Measurements from ENCODE around the gene RARRES1.

The RARRES1 gene

GRCh38 chr3:158731938-158732855 lies at the start of gene RARRES1:
Gene RARRES1 (minus strand): TSS chr3:158732457. CDS start chr3:158732415, 42 bp downstream.
- no peak for DNase-seq (ENCODE audit: low spot score)

GRCh38 chr3:158781849-158782248 lies 49.6 kb upstream of the RARRES1 start:
- DNase-seq (ENCODE audit: low spot score), result no peak

- DNase-seq (ENCODE audit: low spot score), result no peak
These were observed 48.9 kb upstream of the RARRES1 start for GRCh38 chr3:158781191-158781590.

DNA sequence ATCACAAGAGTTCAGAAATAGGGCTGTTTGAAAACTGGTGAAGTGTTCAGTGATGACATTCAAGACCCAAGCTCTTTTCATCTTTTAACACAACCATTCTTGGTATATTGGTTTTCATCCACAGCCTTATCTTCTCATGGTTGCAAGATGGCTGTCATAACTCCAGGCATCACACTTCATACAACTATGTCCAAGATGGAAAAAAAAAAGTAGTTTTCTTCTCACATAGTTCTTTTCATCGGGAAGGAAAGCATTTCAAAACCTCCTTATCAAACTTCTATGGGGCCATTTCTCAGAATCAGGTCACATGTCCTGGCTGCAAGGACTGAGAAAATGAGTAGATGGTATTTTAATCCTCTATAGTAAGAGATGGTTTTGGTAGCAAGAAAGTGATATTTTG lies 48.5 kb upstream of the RARRES1 start:
- DNase-seq (ENCODE audit: low spot score), result no peak

DNA sequence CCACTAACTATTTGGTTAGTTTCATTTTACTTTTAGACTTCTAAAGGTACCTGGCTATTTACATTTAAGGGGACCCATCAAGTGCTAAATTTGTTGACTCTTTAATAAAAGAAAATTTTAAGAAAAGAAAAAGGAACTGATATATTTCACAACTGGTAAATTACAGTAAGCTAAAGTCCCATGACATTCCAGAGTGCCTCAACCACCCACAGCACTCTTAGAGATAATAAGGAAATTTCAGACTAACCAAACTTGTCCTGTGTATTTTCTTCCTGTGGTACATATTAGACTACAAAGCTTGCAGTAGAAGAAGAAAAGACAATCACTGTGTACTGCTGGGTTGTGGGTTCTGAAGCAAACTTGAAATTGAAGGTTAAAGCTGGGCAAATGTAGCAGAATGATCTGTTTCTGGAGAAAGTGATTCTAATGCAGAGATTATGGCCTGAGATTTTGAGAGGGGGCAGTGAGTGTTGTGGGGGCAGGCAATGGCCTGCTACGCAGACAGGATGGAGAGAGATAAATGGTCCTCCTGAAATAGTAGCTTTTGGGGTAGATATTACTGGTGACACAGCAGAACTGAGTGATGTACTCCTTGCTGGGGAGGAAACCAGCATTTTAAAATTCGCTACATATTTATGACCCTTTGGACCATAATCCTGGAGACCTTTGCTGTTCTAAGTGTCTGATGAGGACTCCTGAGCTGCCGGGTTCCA lies 45.1 kb upstream of the RARRES1 start:
- DNase-seq (ENCODE audit: low spot score), result no peak

DNA sequence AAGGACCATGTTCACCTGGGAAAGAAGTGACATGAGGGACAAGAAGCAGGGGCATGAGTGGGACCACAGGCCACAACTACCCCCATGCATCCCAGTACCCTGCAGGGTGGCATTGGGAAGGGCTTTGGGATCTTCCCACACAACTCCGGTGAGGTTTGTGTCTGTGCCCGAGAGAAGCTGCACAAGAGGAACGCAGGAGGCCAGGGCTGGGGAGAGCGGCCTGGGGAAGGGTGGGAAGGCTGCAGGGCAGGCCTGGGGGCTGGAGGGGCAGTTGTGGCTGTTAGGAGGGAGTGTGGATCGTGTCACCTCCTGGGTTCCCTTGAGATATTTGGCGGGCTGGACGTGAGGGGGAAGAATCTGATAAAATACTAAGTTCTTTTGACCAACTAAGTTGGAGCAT lies 44.3 kb upstream of the RARRES1 start:
- DNase-seq (ENCODE audit: low spot score), result no peak

GRCh38 chr3:158775426-158776410 lies 43.5 kb upstream of the RARRES1 start:
- DNase-seq (ENCODE audit: low spot score), result no peak

- no peak for DNase-seq (ENCODE audit: low spot score)
These were observed 42.7 kb upstream of the RARRES1 start for GRCh38 chr3:158774965-158775364.

DNA sequence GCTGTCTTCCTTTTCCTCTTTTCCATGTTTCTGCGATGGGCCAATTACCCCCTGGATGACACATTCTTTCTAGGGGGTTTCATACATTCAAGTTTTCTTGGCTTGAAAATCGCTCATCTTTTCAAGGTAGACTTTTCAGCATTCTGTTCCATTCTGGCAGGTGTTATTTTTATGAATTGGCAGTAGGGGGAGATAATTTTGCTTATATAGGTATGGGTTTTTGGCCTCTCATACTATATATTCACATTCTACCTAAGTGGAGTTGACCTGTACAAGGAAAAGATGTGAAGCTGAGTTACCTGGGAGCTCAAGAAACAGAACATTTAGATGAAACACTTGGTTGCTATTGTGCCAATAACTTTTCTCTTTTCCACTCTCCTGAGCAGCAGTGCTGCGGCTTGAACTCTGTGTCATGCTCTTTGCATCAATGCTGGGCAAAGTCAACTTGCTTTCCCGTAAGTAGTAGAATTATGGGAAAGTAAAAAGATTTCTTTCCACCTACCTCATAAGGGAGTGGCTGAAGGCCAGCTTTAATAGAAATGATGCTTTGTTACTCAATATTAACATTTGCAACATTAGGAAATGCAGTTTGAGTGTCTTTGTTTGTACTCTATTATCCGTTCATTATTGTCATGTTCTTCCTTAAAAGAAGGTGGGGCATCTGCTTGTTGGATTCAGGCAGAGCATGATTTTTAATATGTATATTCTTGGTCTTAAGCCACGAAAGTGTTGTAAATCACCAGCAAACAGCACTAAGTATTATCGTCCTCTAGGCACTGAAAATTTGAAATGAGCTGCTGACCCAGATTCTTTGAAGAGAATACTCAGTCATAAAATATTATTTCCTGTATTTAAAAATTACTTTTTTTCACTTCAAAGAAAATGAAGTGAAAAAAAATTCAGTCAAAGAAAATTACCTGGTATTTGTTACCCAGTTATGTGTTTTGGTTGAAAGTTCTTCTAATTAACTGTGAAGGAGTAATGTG lies 41.9 kb upstream of the RARRES1 start:
- DNase-seq (ENCODE audit: low spot score), result no peak

- no peak for DNase-seq (ENCODE audit: low spot score)
These were observed 40.9 kb upstream of the RARRES1 start for GRCh38 chr3:158773166-158773565.

DNA sequence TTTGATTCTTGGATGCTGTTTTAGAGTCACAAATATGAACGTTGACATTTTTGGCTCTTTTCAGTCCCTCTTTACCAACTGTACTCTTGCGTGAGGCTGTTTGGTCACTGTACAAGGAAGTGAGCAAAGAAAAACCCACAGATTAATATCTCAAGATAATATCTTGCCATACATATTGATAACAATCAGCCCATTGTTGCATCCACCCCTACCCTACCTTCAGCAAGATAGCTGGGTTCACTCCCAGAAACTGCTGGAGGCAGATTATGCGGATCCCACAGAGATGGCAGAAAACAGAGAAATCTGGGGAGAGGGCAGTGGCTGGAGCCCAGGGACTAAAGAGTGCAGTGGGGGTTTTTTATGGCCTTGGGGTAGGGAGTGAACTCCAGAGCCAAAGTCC lies 39.7 kb upstream of the RARRES1 start:
- no peak for DNase-seq (ENCODE audit: low spot score)

- DNase-seq (ENCODE audit: low spot score), result no peak
These were observed 39.3 kb upstream of the RARRES1 start for GRCh38 chr3:158771577-158771976.

- DNase-seq (ENCODE audit: low spot score), result no peak
These were observed 38.6 kb upstream of the RARRES1 start for GRCh38 chr3:158770741-158771350.

DNA sequence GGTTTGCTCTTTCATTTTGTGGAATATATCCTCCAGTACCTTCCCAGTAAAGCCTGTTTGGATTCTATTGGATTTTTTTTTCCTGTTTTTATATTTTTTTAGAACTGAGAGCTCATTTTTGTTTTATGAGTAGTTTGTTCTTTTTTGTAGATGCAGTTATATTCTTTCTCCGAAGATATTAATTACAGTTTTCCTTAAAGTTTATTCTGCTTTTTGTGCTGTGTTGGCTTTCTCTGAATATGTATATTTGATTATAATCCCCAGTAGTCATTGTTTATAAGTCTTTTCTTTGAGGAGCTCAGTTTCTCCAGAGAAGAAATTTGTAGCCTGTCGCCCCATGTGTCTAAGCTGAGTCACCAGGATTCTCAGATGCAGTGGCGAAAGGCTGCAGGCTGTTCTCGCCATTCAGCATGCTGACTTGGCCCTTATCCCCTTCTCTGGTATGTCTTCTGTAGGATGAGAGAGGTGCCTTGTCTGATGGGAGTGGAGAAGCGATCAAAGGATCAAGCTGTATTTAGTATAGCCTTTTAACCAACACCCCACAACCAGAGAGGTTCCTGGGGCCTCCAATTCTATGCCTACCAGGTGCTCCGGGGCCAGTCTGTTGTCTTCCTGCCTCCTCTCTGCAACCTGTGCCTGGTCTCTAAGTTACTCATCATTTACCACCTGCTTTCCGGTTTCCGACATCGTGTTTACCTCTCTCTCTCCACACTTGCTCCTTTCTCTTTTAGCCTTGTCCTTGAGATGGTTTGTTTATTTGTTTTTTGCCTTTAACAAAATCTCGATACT lies 37.9 kb upstream of the RARRES1 start:
- DNase-seq (ENCODE audit: low spot score), result no peak

- no peak for DNase-seq (ENCODE audit: low spot score)
These were observed 37.3 kb upstream of the RARRES1 start for GRCh38 chr3:158769549-158769948.

DNA sequence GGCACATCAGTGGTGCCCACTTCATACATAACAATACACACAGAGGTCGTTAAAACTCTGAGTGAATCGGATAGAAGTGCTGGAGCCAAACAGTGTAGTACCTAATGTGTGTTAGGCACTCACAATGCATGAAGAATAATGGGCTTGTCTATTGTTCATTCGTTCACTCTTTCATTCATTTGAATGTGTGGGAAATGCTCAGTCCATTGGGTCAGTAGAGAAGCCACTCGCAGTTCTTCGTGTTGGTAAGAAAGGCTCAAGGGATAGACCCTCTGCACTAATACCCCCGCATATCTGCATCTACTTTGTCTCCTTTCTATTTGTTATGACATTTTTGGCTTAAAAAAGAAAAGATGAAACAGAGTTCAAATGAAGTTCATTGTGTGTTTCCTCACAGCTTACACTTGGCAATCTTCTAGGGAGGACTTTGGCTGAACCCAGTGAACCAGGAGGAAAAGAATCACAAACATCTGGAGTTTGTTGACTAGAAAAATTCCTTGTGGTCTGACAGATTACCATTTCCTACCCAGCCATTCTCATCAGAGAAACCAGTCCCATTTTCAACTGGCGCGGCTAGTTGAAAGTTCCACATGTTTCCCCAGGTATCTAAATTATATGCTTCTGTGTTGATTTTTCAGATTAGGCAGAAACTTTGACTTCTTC lies 36.8 kb upstream of the RARRES1 start:
- DNase-seq (ENCODE audit: low spot score), result peak; percentile 34

DNA sequence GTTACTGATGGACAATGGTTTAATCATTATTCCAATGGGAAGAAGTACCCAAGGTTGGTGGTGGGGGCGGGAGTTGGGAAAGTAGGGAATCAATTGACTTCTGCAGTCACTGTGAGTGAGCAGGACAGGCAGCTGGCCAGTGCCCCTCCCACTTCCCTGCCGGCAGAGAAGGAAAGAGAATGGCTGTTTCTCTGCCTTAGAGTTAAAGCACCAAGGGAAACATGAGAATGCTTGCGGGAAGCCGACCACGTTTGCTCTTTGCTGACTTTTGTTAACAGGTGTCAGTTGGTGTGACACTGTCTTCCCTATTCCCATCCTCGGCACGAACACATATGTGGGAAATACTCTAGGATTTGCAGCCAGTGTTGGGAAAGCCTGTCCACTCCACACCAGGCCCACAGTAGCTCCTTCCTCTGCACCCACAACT lies 36.1 kb upstream of the RARRES1 start:
- DNase-seq (ENCODE audit: low spot score), result no peak

DNA sequence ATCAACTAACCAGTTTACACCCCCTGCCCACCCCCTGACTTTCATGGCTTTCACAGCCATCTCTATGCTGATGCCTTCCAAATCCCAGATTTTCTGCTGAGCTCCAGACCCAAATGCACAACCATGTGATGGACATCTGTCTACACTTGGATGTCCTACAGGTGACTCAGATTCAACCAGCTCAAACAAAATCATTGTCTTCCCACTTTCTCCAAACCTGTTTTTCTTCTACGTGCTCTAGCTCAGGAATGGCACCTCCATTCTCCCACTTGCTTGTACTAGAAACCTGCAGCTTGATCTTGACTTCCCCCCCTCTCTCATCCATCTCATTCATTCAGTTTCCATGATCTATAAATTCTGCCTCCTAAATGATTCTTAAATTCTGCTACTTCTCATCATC lies 34.1 kb upstream of the RARRES1 start:
- DNase-seq (ENCODE audit: low spot score), result no peak

Measured in kidney capillary endothelial cell (primary cell).